ENCODE measurements around the gene MICU2. TPM values are rescaled to one million over a fixed set of nuclear protein-coding genes. Genes with fewer than 3 reads are reported as not detected.

Gene MICU2
- total and polyA plus RNA-seq, 12 donors, result 46.7 to 65.5 (median 59.5) TPM

GRCh38 chr13:21516805-21517204 lies 87.2 kb downstream of the MICU2 start:
- intact Hi-C loops (cut with DNase I), result no loop called here
- H3K36me3 ChIP-seq, result peaks cover 0 to 81% (median 12%) of the 10 kb centered on the region in 9 donors
- H3K27me3 ChIP-seq, result no peaks in the 10 kb centered on the region

DNA sequence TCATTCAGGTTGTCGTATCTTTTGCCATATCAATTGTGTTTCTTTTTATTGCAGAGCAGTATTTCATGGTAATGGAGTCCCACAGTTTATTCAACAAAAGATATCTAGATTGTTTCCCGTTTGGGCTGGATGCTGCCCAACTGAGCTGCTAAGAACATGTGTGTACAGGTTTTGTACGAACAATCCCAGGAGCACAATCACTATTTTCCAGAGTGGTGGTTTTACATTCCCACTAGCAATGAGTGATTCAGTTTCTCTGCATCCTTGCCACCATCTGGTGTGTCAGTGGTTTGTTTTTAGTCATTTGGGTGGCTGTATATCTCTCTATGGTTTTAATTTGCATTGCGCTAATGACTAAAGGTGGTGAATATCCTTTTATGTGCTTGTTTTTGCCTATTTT lies 92.1 kb downstream of the MICU2 start:
- intact Hi-C loops (cut with DNase I), result no loop called here
- no peaks in the 10 kb centered on the region for H3K27me3 ChIP-seq
- no peaks in the 10 kb centered on the region for H3K9me3 ChIP-seq
- DNase-seq, result no peak
- H3K36me3 ChIP-seq, result peaks cover 0 to 82% (median 11%) of the 10 kb centered on the region in 9 donors
- no peaks in the 10 kb centered on the region for H3K4me1 ChIP-seq
- no peak overlapping the region for H3K4me3 ChIP-seq
- H3K27ac ChIP-seq, result no peak overlapping the region
- no peak for ATAC-seq
- 63 to 69% methylated on average over 4 of the region's 4 CpGs for WGBS, 2 donors
- TF ChIP-seq, protein P1, sequence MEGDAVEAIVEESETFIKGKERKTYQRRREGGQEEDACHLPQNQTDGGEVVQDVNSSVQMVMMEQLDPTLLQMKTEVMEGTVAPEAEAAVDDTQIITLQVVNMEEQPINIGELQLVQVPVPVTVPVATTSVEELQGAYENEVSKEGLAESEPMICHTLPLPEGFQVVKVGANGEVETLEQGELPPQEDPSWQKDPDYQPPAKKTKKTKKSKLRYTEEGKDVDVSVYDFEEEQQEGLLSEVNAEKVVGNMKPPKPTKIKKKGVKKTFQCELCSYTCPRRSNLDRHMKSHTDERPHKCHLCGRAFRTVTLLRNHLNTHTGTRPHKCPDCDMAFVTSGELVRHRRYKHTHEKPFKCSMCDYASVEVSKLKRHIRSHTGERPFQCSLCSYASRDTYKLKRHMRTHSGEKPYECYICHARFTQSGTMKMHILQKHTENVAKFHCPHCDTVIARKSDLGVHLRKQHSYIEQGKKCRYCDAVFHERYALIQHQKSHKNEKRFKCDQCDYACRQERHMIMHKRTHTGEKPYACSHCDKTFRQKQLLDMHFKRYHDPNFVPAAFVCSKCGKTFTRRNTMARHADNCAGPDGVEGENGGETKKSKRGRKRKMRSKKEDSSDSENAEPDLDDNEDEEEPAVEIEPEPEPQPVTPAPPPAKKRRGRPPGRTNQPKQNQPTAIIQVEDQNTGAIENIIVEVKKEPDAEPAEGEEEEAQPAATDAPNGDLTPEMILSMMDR (IDR thresholded peaks at IDR 0.05), result no peak

More at GRCh38 chr13:21516805-21517204, 87.2 kb downstream of the MICU2 start:
- no peak for DNase-seq
- Histone ChIP-seq H3K4me1 (no peaks in the 10 kb centered on the region), H3K9me3 (no peaks in the 10 kb centered on the region), H3K27ac (no peak overlapping the region), H3K4me3 (no peak overlapping the region)
- TF ChIP-seq, protein P1 (IDR thresholded peaks at IDR 0.05), result no peak
- no peak for ATAC-seq
- WGBS, 2 donors, result 94 to 96% methylated on average over 2 of the region's 2 CpGs

- intact Hi-C loops (cut with DNase I), result no loop called here
- H3K27me3 ChIP-seq, result no peaks in the 10 kb centered on the region
- no peak overlapping the region for H3K27ac ChIP-seq
- H3K9me3 ChIP-seq, result no peaks in the 10 kb centered on the region
- ATAC-seq, result no peak
- TF ChIP-seq, protein P1 (IDR thresholded peaks at IDR 0.05), result no peak
- no peak overlapping the region for H3K4me3 ChIP-seq
- peaks cover 0 to 79% (median 13%) of the 10 kb centered on the region in 9 donors for H3K36me3 ChIP-seq
- H3K4me1 ChIP-seq, result no peaks in the 10 kb centered on the region
- DNase-seq, result no peak
- WGBS, 2 donors, result 97 to 100% methylated on average over 3 of the region's 3 CpGs
Measured at GRCh38 chr13:21504379-21504778, 99.6 kb downstream of the MICU2 start.

DNA sequence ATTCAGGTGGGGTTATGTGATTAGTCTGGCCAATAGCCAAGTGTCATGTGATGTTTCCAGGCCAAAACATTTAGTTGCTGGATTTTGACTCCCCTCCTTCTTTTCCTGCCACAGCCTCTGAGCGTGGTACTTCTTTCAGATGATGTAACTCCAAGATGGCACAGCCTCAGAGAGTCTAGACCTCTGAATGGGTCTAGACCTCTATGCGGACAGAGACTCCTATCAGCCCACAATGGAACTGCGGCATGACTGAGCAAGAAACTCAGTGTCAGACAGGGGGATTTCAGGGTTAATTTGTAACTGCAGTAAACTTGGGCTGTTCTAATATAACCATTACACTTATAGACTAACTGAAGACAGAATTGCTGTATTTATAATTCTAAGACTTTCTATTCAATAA lies 102.3 kb downstream of the MICU2 start:
- intact Hi-C loops (cut with DNase I), result no loop called here
- TF ChIP-seq, protein P1 (IDR thresholded peaks at IDR 0.05), result no peak
- DNase-seq, result no peak
- Histone ChIP-seq H3K27me3 (no peaks in the 10 kb centered on the region), H3K27ac (no peak overlapping the region), H3K9me3 (no peaks in the 10 kb centered on the region), H3K4me3 (no peak overlapping the region), H3K4me1 (no peaks in the 10 kb centered on the region), H3K36me3 (peaks cover 0 to 74% (median 3%) of the 10 kb centered on the region in 9 donors)
- WGBS, 2 donors, result 94% methylated on average over 3 of the region's 3 CpGs
- ATAC-seq, result no peak

Data from heart right ventricle (tissue), 16 donors.